Measurements from ENCODE around the gene COPS4.
"Not testable (repeated sequence)": the region's sequence is repeated elsewhere in the genome, so short reads cannot be mapped to it uniquely, and the experiment has no call there.

Gene COPS4

DNA sequence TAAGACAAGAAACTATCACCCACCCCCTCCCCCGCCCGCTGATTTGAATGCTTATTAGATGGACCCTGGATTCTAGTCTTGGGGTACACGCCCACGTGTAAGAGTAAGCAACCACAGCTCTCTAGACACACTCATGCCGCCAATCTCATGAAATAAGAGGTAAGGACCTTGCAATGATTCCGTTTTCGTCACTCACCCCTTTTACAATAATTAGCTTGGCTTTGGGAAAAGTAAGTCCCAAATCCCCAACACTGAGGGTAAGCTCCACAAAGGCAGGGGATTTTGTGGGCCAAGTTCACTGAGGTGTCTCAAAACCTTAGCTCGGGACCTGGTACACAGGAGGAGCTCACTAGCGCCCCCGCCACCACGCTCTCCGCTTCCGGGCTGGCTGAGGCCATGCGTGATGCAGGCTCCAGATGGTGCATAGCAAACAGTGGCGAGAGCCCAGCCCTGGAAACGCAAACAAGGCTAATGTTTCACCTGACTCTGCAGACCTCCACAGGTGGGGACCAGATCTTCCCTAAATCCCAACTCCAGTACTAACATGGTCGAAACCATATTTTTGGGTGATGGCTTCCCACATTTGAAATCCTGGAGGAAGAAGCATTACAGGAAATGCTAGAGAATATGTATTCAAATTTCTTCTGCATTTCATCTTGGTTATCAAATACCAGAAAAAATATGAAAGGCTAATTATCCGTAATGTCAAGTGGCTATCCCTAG lies 75.4 kb downstream of the COPS4 start:
- no peaks in the 10 kb centered on the region for H4K20me1 ChIP-seq (ENCODE audit: insufficient read depth, low read length, poor library complexity, severe bottlenecking)
- H3F3A ChIP-seq (ENCODE audit: low read depth): peaks cover 8% of the 10 kb centered on the region; the same call in 1 of the 2 replicates
- no peaks in the 10 kb centered on the region for H3K9me3 ChIP-seq (ENCODE audit: insufficient read depth, low read depth, low read length)
- peaks cover 61% of the 10 kb centered on the region for H3K79me2 ChIP-seq (ENCODE audit: insufficient read depth, low read length)
- H3K27me3 ChIP-seq (ENCODE audit: insufficient read depth, low read length, poor library complexity, severe bottlenecking): no peaks in the 10 kb centered on the region
- peak overlapping the region; percentile 97 for H3K4me3 ChIP-seq (ENCODE audit: low read length, poor library complexity, severe bottlenecking)
- peak overlapping the region; percentile 80 for H2AFZ ChIP-seq (ENCODE audit: low read length)
- peak overlapping the region; percentile 79 for H3K4me2 ChIP-seq (ENCODE audit: low read depth, low read length, poor library complexity, severe bottlenecking)
- H3K36me3 ChIP-seq (ENCODE audit: insufficient read depth, low read length): peaks cover 3% of the 10 kb centered on the region; the same call in 1 of the 2 replicates
- H3K9ac ChIP-seq (ENCODE audit: low read depth, low read length, poor library complexity, severe bottlenecking): peak overlapping the region; percentile 96
- TF ChIP-seq, protein P1, sequence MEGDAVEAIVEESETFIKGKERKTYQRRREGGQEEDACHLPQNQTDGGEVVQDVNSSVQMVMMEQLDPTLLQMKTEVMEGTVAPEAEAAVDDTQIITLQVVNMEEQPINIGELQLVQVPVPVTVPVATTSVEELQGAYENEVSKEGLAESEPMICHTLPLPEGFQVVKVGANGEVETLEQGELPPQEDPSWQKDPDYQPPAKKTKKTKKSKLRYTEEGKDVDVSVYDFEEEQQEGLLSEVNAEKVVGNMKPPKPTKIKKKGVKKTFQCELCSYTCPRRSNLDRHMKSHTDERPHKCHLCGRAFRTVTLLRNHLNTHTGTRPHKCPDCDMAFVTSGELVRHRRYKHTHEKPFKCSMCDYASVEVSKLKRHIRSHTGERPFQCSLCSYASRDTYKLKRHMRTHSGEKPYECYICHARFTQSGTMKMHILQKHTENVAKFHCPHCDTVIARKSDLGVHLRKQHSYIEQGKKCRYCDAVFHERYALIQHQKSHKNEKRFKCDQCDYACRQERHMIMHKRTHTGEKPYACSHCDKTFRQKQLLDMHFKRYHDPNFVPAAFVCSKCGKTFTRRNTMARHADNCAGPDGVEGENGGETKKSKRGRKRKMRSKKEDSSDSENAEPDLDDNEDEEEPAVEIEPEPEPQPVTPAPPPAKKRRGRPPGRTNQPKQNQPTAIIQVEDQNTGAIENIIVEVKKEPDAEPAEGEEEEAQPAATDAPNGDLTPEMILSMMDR (conservative IDR thresholded peaks at IDR 0.05; ENCODE audit: low read length): peak; percentile 85
- no peak for TF ChIP-seq EZH2phosphoT487 (IDR thresholded peaks at IDR 0.05; ENCODE audit: borderline replicate concordance)
- no peaks in the 10 kb centered on the region for H3K9me2 ChIP-seq (replicated peaks; ENCODE audit: low read depth, low read length)
- H3K4me1 ChIP-seq (ENCODE audit: insufficient read depth, low read length, poor library complexity, severe bottlenecking): peaks cover 54% of the 10 kb centered on the region

DNA sequence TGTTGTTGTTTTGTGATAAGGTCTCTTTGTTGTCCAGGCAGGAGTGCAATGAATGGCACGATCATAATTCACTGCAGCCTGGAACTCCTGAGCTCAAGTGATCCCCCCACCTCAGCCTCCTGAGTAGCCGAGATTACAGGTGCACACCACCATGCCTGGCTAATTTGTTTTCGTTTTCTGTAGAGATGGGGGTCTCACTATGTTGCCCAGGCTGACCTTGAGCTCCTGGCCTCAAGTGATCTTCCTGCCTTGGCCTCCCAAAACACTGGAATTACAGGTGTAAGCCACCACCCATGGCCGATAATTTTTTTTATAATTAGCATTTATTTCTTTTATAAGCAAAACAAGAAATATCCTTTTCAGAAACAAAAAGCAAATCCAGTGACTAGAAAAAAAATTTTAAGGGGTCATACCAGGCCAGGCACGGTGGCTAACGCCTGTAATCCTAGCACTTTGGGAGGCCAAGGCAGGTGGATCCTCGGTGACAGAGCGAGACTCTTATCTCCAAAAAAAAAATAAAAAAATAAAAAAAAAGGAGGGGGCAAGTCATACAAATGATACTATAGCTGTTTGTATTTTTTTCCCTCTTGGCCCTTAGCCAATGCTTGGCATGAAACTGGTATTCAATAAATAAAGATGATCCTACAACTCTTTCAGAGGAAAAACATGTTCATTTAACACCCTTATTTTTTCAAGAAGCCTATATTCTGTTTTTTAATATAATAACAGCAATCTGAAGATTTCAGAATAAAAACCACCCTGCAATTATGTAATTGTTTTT lies 76.2 kb downstream of the COPS4 start:
- no peaks in the 10 kb centered on the region for H4K20me1 ChIP-seq (ENCODE audit: insufficient read depth, low read length, poor library complexity, severe bottlenecking)
- H3K4me1 ChIP-seq (ENCODE audit: insufficient read depth, low read length, poor library complexity, severe bottlenecking): peaks cover 58% of the 10 kb centered on the region
- H3K27me3 ChIP-seq (ENCODE audit: insufficient read depth, low read length, poor library complexity, severe bottlenecking): no peaks in the 10 kb centered on the region
- peaks cover 8% of the 10 kb centered on the region; the same call in 1 of the 2 replicates for H3F3A ChIP-seq (ENCODE audit: low read depth)
- H3K4me2 ChIP-seq (ENCODE audit: low read depth, low read length, poor library complexity, severe bottlenecking): peak overlapping the region; percentile 79
- H3K9me2 ChIP-seq (replicated peaks; ENCODE audit: low read depth, low read length): no peaks in the 10 kb centered on the region
- peak overlapping the region; percentile 80 for H2AFZ ChIP-seq (ENCODE audit: low read length)
- TF ChIP-seq, protein P1 (conservative IDR thresholded peaks at IDR 0.05; ENCODE audit: low read length): no peak
- TF ChIP-seq EZH2phosphoT487 (IDR thresholded peaks at IDR 0.05; ENCODE audit: borderline replicate concordance): no peak
- H3K79me2 ChIP-seq (ENCODE audit: insufficient read depth, low read length): peaks cover 61% of the 10 kb centered on the region
- no peaks in the 10 kb centered on the region for H3K9me3 ChIP-seq (ENCODE audit: insufficient read depth, low read depth, low read length)
- peak overlapping the region; percentile 96 for H3K9ac ChIP-seq (ENCODE audit: low read depth, low read length, poor library complexity, severe bottlenecking)
- H3K4me3 ChIP-seq (ENCODE audit: low read length, poor library complexity, severe bottlenecking): peak overlapping the region; percentile 97
- no peaks in the 10 kb centered on the region for H3K36me3 ChIP-seq (ENCODE audit: insufficient read depth, low read length)

DNA sequence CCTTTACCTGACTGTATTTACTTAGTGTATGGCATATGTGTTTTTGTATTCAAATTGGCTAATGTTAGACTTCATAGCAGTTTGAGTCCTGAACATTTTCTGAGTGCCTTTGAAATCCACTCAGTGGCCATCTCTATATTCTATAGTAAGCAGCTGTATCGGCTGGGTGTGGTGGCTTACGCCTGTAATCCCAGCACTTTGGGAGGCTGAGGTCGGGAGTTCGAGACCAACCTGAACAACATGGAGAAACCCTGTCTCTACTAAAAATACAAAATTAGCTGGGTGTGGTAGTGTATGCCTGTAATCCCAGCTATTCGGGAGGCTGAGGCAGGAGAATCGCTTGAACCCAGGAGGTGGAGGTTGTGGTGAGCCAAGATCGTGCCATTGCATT lies 76.8 kb downstream of the COPS4 start:
- H3K9me3 ChIP-seq (ENCODE audit: insufficient read depth, low read depth, low read length); H4K20me1 ChIP-seq (ENCODE audit: insufficient read depth, low read length, poor library complexity, severe bottlenecking); H3K36me3 ChIP-seq (ENCODE audit: insufficient read depth, low read length); H3K27me3 ChIP-seq (ENCODE audit: insufficient read depth, low read length, poor library complexity, severe bottlenecking); H2AFZ ChIP-seq (ENCODE audit: low read length); H3F3A ChIP-seq (ENCODE audit: low read depth); H3K9me2 ChIP-seq (replicated peaks; ENCODE audit: low read depth, low read length): not testable (repeated sequence)
- Histone ChIP-seq H3K79me2 (ENCODE audit: insufficient read depth, low read length) (peaks cover 56% of the 10 kb centered on the region), H3K4me1 (ENCODE audit: insufficient read depth, low read length, poor library complexity, severe bottlenecking) (peaks cover 58% of the 10 kb centered on the region), H3K9ac (ENCODE audit: low read depth, low read length, poor library complexity, severe bottlenecking) (peak overlapping the region; percentile 96), H3K4me2 (ENCODE audit: low read depth, low read length, poor library complexity, severe bottlenecking) (peak overlapping the region; percentile 79), H3K4me3 (ENCODE audit: low read length, poor library complexity, severe bottlenecking) (peak overlapping the region; percentile 97)

Data from Loucy (cell line).